Stimulated activated CD8-positive, alpha-beta memory T cell treated with anti-CD3 and anti-CD28 coated beads, Interleukin-15, amount 100 ng/mL, for 4 hours (primary cell): Measurements from ENCODE around the gene SYNDIG1L.
"Not testable (repeated sequence)": the region's sequence is repeated elsewhere in the genome, so short reads cannot be mapped to it uniquely, and the experiment has no call there.

ENCODE experiments used
- DNase-seq, 2 donors: peaks; one replicate each; pipeline ENCODE4 v3.0.0-alpha.2; 2020; ENCODE audit warnings: low read depth in 2 of 2

Gene SYNDIG1L

GRCh38 chr14:74426202-74426582 lies at the start of gene SYNDIG1L:
SYNDIG1L (minus strand) TSS chr14:74426210; CDS start chr14:74409744, 16,466 bp downstream.
- no peak for DNase-seq

- no peak for DNase-seq
These were observed 49.7 kb upstream of the SYNDIG1L start for GRCh38 chr14:74475678-74476077.

- DNase-seq = no peak
These were observed 48.4 kb upstream of the SYNDIG1L start for GRCh38 chr14:74474376-74474775.

GRCh38 chr14:74472601-74473000 lies 46.6 kb upstream of the SYNDIG1L start:
- no peak for DNase-seq

GRCh38 chr14:74469548-74470518 lies 43.8 kb upstream of the SYNDIG1L start:
- no peak for DNase-seq

GRCh38 chr14:74468513-74468912 lies 42.5 kb upstream of the SYNDIG1L start:
- DNase-seq = no peak

- DNase-seq = no peak
These were observed 39.3 kb upstream of the SYNDIG1L start for GRCh38 chr14:74465335-74465734.

- no peak for DNase-seq
These were observed 38.8 kb upstream of the SYNDIG1L start for GRCh38 chr14:74464785-74465184.

- no peak for DNase-seq
These were observed 37.7 kb upstream of the SYNDIG1L start for GRCh38 chr14:74463697-74464096.

- DNase-seq = no peak
These were observed 37.0 kb upstream of the SYNDIG1L start for GRCh38 chr14:74462993-74463392.

- DNase-seq = no peak
These were observed 34.0 kb upstream of the SYNDIG1L start for GRCh38 chr14:74459976-74460375.

GRCh38 chr14:74459289-74459946 lies 33.4 kb upstream of the SYNDIG1L start:
- no peak for DNase-seq

GRCh38 chr14:74457565-74457895 lies 31.5 kb upstream of the SYNDIG1L start:
- no peak for DNase-seq

- DNase-seq = no peak
These were observed 30.9 kb upstream of the SYNDIG1L start for GRCh38 chr14:74456684-74457564.

- DNase-seq = not testable (repeated sequence)
These were observed 28.4 kb upstream of the SYNDIG1L start for GRCh38 chr14:74454397-74454796.

- DNase-seq = no peak
These were observed 18.9 kb upstream of the SYNDIG1L start for GRCh38 chr14:74444866-74445265.

GRCh38 chr14:74442757-74443156 lies 16.7 kb upstream of the SYNDIG1L start:
- DNase-seq = no peak

- DNase-seq = no peak
These were observed 15.1 kb upstream of the SYNDIG1L start for GRCh38 chr14:74441113-74441512.

GRCh38 chr14:74438351-74438915 lies 12.4 kb upstream of the SYNDIG1L start:
- DNase-seq = no peak

GRCh38 chr14:74437496-74438053 lies 11.6 kb upstream of the SYNDIG1L start:
- DNase-seq = no peak

GRCh38 chr14:74434294-74434693 lies 8.3 kb upstream of the SYNDIG1L start:
- no peak for DNase-seq
